ENCODE results near the gene OTOP3.
A peak's percentile ranks its signal among the peaks of the same experiment; 100 is the strongest.

- TF ChIP-seq, protein P1, sequence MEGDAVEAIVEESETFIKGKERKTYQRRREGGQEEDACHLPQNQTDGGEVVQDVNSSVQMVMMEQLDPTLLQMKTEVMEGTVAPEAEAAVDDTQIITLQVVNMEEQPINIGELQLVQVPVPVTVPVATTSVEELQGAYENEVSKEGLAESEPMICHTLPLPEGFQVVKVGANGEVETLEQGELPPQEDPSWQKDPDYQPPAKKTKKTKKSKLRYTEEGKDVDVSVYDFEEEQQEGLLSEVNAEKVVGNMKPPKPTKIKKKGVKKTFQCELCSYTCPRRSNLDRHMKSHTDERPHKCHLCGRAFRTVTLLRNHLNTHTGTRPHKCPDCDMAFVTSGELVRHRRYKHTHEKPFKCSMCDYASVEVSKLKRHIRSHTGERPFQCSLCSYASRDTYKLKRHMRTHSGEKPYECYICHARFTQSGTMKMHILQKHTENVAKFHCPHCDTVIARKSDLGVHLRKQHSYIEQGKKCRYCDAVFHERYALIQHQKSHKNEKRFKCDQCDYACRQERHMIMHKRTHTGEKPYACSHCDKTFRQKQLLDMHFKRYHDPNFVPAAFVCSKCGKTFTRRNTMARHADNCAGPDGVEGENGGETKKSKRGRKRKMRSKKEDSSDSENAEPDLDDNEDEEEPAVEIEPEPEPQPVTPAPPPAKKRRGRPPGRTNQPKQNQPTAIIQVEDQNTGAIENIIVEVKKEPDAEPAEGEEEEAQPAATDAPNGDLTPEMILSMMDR (optimal IDR thresholded peaks at IDR 0.05 in 1 of 3, IDR thresholded peaks at IDR 0.05 in 1 of 3, conservative IDR thresholded peaks at IDR 0.05 in 1 of 3; ENCODE audit: extremely low read depth in 1 of 3, insufficient read depth in 2 of 3, low read length in 3 of 3) = no peak
- peak; percentile 64 for TF ChIP-seq EZH2 (IDR thresholded peaks at IDR 0.05; ENCODE audit: low read length)
Observed at GRCh38 chr17:74922694-74923537, 12.8 kb upstream of the OTOP3 start, which contains the start of gene USH1G.
